ENCODE measurements around the gene TDO2.
"Not testable (repeated sequence)": the region's sequence is repeated elsewhere in the genome, so short reads cannot be mapped to it uniquely, and the experiment has no call there.

Gene TDO2

DNA sequence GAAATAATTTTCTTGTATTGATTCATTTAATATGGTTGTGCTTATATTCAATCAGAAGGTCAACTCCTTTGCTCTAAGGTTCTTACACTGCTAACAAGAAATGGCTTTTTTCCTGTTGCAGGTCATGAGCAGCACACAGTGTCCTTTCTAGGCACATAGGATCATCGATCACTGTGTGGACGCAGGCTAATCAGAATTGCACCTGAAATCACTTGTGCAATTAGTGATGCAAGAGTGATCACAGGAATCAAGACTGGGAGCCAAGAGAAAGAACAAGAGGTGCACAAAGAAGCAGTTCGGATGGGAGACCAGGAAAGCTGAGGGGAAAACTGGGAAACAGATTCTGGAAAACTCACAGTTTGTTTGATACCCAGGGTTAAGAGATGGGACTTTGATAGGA lies 21.1 kb downstream of the TDO2 start:
- Histone ChIP-seq H3K27ac (no peak overlapping the region), H3K36me3 (replicated peaks) (no peaks in the 10 kb centered on the region), H3K27me3 (replicated peaks) (no peaks in the 10 kb centered on the region), H3K4me3 (ENCODE audit: low read depth, low read length) (no peak overlapping the region)
- in situ Hi-C loops (cut with HindIII; ENCODE audit: low pct_ligation_motif_present, low sequenced_read_pairs) = loop anchor here (25.0 kb wide), 1 partner anchor 112 kb away; no protein-coding TSS in a partner anchor
- DNase-seq = no peak
- TF ChIP-seq, protein P1, sequence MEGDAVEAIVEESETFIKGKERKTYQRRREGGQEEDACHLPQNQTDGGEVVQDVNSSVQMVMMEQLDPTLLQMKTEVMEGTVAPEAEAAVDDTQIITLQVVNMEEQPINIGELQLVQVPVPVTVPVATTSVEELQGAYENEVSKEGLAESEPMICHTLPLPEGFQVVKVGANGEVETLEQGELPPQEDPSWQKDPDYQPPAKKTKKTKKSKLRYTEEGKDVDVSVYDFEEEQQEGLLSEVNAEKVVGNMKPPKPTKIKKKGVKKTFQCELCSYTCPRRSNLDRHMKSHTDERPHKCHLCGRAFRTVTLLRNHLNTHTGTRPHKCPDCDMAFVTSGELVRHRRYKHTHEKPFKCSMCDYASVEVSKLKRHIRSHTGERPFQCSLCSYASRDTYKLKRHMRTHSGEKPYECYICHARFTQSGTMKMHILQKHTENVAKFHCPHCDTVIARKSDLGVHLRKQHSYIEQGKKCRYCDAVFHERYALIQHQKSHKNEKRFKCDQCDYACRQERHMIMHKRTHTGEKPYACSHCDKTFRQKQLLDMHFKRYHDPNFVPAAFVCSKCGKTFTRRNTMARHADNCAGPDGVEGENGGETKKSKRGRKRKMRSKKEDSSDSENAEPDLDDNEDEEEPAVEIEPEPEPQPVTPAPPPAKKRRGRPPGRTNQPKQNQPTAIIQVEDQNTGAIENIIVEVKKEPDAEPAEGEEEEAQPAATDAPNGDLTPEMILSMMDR (IDR thresholded peaks at IDR 0.05; ENCODE audit: low read depth, low read length, missing control alignments) = no peak

DNA sequence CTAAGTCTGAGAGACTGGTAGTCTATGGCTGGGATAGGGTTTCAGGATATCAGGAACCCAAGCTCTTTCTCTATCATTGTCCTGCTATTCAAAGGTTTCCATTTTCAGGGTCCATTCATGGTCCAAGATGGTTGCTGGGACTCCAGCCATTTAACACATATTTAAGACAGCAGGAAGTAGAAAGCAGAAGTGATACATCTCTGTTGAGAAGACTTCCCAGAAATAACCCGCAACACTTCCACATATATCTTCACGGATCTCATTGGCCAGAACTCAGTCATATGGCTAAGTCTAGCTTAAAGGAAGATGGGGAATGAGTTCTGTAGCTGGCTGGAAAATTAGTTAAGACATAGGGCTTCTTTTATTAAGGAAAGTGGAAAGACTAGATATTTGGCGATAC lies 26.3 kb downstream of the TDO2 start:
- Histone ChIP-seq H3K36me3 (replicated peaks) (no peaks in the 10 kb centered on the region), H3K4me3 (ENCODE audit: low read depth, low read length) (no peak overlapping the region), H3K27me3 (replicated peaks) (no peaks in the 10 kb centered on the region), H3K27ac (no peak overlapping the region)
- in situ Hi-C loops (cut with HindIII; ENCODE audit: low pct_ligation_motif_present, low sequenced_read_pairs) = loop anchor here (25.0 kb wide), 1 partner anchor 118 kb away; no protein-coding TSS in a partner anchor
- no peak for DNase-seq
- TF ChIP-seq, protein P1 (IDR thresholded peaks at IDR 0.05; ENCODE audit: low read depth, low read length, missing control alignments) = no peak

DNA sequence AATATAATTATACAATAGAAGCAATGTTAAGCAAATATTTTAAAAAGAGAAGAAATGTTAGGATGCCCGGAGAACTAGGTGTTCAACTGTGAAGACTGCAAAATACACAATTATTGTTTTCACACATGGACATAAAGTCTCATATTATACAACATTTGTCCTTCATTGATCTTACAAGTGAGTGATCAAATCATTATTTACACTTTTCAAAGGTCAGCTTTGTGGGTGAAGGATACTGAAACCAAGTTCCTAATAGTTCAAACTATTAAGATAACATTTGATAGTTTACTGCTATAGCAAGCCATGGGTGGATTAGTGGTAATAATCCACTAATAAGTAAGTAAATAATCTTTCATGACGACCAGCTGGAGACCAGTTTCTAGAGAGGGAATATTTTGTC lies 26.8 kb downstream of the TDO2 start:
- H3K27me3 ChIP-seq (replicated peaks) = no peaks in the 10 kb centered on the region
- in situ Hi-C loops (cut with HindIII; ENCODE audit: low pct_ligation_motif_present, low sequenced_read_pairs) = loop anchor here (25.0 kb wide), 1 partner anchor 118 kb away; no protein-coding TSS in a partner anchor
- DNase-seq = no peak
- TF ChIP-seq, protein P1 (IDR thresholded peaks at IDR 0.05; ENCODE audit: low read depth, low read length, missing control alignments) = no peak
- no peak overlapping the region for H3K27ac ChIP-seq
- no peak overlapping the region for H3K4me3 ChIP-seq (ENCODE audit: low read depth, low read length)
- H3K36me3 ChIP-seq (replicated peaks) = no peaks in the 10 kb centered on the region

DNA sequence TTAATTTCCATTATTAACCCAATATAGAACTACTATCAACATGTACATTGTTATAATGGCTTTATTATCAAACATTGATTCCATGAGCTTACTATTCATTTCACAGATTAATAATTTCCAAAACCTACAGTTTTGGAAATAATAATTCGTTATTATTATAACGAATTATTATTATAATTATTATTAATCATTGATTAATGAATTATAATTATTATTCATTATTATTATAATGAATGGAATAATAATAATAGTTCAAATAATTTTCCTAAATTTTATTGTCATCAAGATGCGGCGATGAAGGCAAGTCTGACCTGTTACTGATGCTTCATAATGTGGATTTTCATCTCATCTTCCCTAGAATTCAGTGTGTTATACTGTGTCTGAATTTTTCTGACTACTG lies 28.1 kb downstream of the TDO2 start:
- no peak for DNase-seq
- Histone ChIP-seq H3K4me3 (ENCODE audit: low read depth, low read length) (no peak overlapping the region), H3K36me3 (replicated peaks) (no peaks in the 10 kb centered on the region), H3K27ac (no peak overlapping the region), H3K27me3 (replicated peaks) (no peaks in the 10 kb centered on the region)
- in situ Hi-C loops (cut with HindIII; ENCODE audit: low pct_ligation_motif_present, low sequenced_read_pairs) = loop anchor here (25.0 kb wide), 1 partner anchor 119 kb away; no protein-coding TSS in a partner anchor
- TF ChIP-seq, protein P1 (IDR thresholded peaks at IDR 0.05; ENCODE audit: low read depth, low read length, missing control alignments) = no peak

DNA sequence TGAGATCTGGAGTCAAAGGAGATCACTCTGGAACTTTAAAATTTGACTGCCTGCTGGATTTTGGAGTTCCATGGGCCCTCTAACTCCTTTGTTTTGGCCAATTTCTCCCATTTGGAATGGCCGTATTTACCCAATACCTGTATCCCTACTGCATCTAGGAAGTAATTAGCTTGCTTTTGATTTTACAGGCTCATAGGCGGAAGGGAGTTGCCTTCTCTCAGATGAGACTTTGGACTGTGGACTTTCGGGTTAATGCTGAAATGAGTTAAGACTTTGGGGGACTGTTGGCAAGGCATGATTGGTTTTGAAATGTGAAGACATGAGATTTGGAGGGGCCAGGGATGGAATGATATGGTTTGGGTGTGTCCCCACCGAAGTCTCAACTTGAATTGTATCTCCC lies 31.1 kb downstream of the TDO2 start:
- DNase-seq; H3K4me3 ChIP-seq (ENCODE audit: low read depth, low read length); H3K27ac ChIP-seq; H3K27me3 ChIP-seq (replicated peaks); H3K36me3 ChIP-seq (replicated peaks): not testable (repeated sequence)
- in situ Hi-C loops (cut with HindIII; ENCODE audit: low pct_ligation_motif_present, low sequenced_read_pairs) = loop anchor here (25.0 kb wide), 1 partner anchor 122 kb away; no protein-coding TSS in a partner anchor

DNA sequence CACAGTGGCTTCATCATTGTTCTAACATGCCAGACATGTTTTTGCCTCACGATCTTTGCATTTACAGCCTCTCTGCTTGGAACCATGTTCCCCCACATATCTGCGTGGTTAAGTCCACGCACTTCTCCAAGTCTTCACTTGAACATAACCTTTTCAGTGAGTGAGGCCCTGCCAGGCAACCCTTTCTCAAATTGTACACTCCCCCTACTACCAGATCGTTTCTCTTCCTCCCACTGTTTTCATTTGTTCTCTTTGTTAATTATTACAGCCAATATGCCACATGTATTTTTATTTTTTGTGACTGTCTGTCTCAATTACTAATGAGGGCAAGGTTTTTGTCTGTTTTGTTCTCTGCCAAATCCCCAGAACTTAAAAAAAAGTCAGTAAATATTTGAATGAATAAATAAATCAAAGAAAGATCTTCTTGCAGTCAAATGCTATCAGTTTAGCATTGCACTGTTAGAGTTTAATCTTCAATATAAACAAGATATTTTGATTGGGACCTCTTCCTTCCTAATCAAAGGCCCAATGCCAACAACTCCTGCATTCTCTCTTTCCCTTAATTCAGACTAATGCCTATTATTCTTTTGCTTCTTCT lies 32.0 kb downstream of the TDO2 start:
- in situ Hi-C loops (cut with HindIII; ENCODE audit: low pct_ligation_motif_present, low sequenced_read_pairs) = loop anchor here (25.0 kb wide), 1 partner anchor 123 kb away; no protein-coding TSS in a partner anchor
- H3K27ac ChIP-seq = no peak overlapping the region

More for the DNA sequence above, 32.0 kb downstream of the TDO2 start:
- TF ChIP-seq, protein P1 (IDR thresholded peaks at IDR 0.05; ENCODE audit: low read depth, low read length, missing control alignments) = no peak
- Histone ChIP-seq H3K27me3 (replicated peaks) (no peaks in the 10 kb centered on the region), H3K4me3 (ENCODE audit: low read depth, low read length) (no peak overlapping the region), H3K36me3 (replicated peaks) (no peaks in the 10 kb centered on the region)
- no peak for DNase-seq
